Measurements from ENCODE around the gene TLN1.

Gene TLN1

GRCh38 chr9:35705372-35705771 is 26.6 kb downstream of the TLN1 start:
- no peak for FAIRE-seq

- FAIRE-seq, result no peak
These were observed 27.9 kb downstream of the TLN1 start for GRCh38 chr9:35703906-35704672.

GRCh38 chr9:35702696-35703095 is 29.3 kb downstream of the TLN1 start:
- no peak for FAIRE-seq

- no peak for FAIRE-seq
These were observed 31.1 kb downstream of the TLN1 start for GRCh38 chr9:35700942-35701341.

GRCh38 chr9:35700031-35700430 is 32.0 kb downstream of the TLN1 start:
- no peak for FAIRE-seq

GRCh38 chr9:35698231-35698630 is 33.8 kb downstream of the TLN1 start:
- no peak for FAIRE-seq

- FAIRE-seq, result no peak
These were observed 34.5 kb downstream of the TLN1 start for GRCh38 chr9:35697486-35697885.

GRCh38 chr9:35696520-35697215 is 35.3 kb downstream of the TLN1 start:
- FAIRE-seq, result peak; percentile 49

- no peak for FAIRE-seq
These were observed 36.0 kb downstream of the TLN1 start for GRCh38 chr9:35695943-35696401.

- no peak for FAIRE-seq
These were observed 40.2 kb downstream of the TLN1 start for GRCh38 chr9:35691757-35692301.

- FAIRE-seq, result no peak
These were observed 40.7 kb downstream of the TLN1 start for GRCh38 chr9:35691334-35691650.

- no peak for FAIRE-seq
These were observed 41.2 kb downstream of the TLN1 start for GRCh38 chr9:35690614-35691333.

GRCh38 chr9:35690294-35690613 is 41.7 kb downstream of the TLN1 start:
- no peak for FAIRE-seq

GRCh38 chr9:35689542-35690293 is 42.3 kb downstream of the TLN1 start, which contains the start of gene TPM2:
Gene TPM2 (minus strand): TSS chr9:35689925. CDS start chr9:35689817, 108 bp downstream.
- peak; percentile 76 for FAIRE-seq

- no peak for FAIRE-seq
These were observed 43.1 kb downstream of the TLN1 start for GRCh38 chr9:35688558-35689541.

- FAIRE-seq, result no peak
These were observed 43.9 kb downstream of the TLN1 start for GRCh38 chr9:35687972-35688557.

GRCh38 chr9:35687306-35687705 is 44.7 kb downstream of the TLN1 start:
- FAIRE-seq, result no peak

GRCh38 chr9:35686222-35687203 is 45.5 kb downstream of the TLN1 start:
- FAIRE-seq, result no peak

GRCh38 chr9:35685506-35685905 is 46.5 kb downstream of the TLN1 start:
- FAIRE-seq, result no peak

GRCh38 chr9:35684921-35685320 is 47.1 kb downstream of the TLN1 start:
- FAIRE-seq, result no peak
